Globus pallidus (tissue), 1 donor: Measurements from ENCODE around the gene P2RY6.
A peak's percentile ranks its signal among the peaks of the same experiment; 100 is the strongest.

Experiments
- DNase-seq: peaks from one replicate; pipeline ENCODE4 v3.0.0-alpha.2; 2015; ENCODE audit warnings: low spot score

The P2RY6 gene

GRCh38 chr11:73316422-73316821 is 44.3 kb downstream of the P2RY6 start:
- DNase-seq: no peak

GRCh38 chr11:73317373-73317772 is 45.2 kb downstream of the P2RY6 start:
- DNase-seq: peak; percentile 85

GRCh38 chr11:73317803-73318202 is 45.7 kb downstream of the P2RY6 start:
- no peak for DNase-seq

GRCh38 chr11:73318501-73319011 is 46.4 kb downstream of the P2RY6 start:
- no peak for DNase-seq

GRCh38 chr11:73320763-73321603 is 48.8 kb downstream of the P2RY6 start:
- no peak for DNase-seq

- DNase-seq: no peak
Observed at GRCh38 chr11:73321604-73322381, 49.7 kb downstream of the P2RY6 start.

GRCh38 chr11:73322382-73323306 is 50.5 kb downstream of the P2RY6 start:
- no peak for DNase-seq

GRCh38 chr11:73323464-73323863 is 51.3 kb downstream of the P2RY6 start:
- no peak for DNase-seq

- DNase-seq: no peak
Observed at GRCh38 chr11:73324116-73324515, 52.0 kb downstream of the P2RY6 start.

- DNase-seq: no peak
Observed at GRCh38 chr11:73324665-73325035, 52.5 kb downstream of the P2RY6 start.

GRCh38 chr11:73325036-73325981 is 53.2 kb downstream of the P2RY6 start:
- DNase-seq: no peak

GRCh38 chr11:73326929-73327811 is 55.0 kb downstream of the P2RY6 start:
- no peak for DNase-seq

GRCh38 chr11:73327812-73328364 is 55.8 kb downstream of the P2RY6 start:
- DNase-seq: no peak

GRCh38 chr11:73330569-73331093 is 58.5 kb downstream of the P2RY6 start:
- DNase-seq: no peak

- DNase-seq: no peak
Observed at GRCh38 chr11:73331138-73331916, 59.2 kb downstream of the P2RY6 start.

GRCh38 chr11:73333173-73333572 is 61.0 kb downstream of the P2RY6 start:
- no peak for DNase-seq

GRCh38 chr11:73333640-73334383 is 61.7 kb downstream of the P2RY6 start:
- DNase-seq: no peak
